ENCODE results near the gene SEMA3A. TPM values are rescaled to one million over a fixed set of nuclear protein-coding genes. Genes with fewer than 3 reads are reported as not detected.
"Not testable (repeated sequence)": the region's sequence is repeated elsewhere in the genome, so short reads cannot be mapped to it uniquely, and the experiment has no call there.

The SEMA3A gene
- total RNA-seq, 1 experiment from 2014 or later, result 89.1 TPM

GRCh38 chr7:84073186-84073875, 121.3 kb downstream of the SEMA3A start:
- peak; percentile 37 for DNase-seq
- H3K27me3 ChIP-seq, result no peaks in the 10 kb centered on the region
- H3K36me3 ChIP-seq, result no peaks in the 10 kb centered on the region; the same call in 1 of the 2 replicates
- no peak overlapping the region for H3K4me3 ChIP-seq
- H3K9me3 ChIP-seq, result no peaks in the 10 kb centered on the region

- H3K9me3 ChIP-seq, result no peaks in the 10 kb centered on the region
- no peak for DNase-seq
- no peaks in the 10 kb centered on the region; the same call in 1 of the 2 replicates for H3K36me3 ChIP-seq
- no peaks in the 10 kb centered on the region for H3K27me3 ChIP-seq
- no peak overlapping the region for H3K4me3 ChIP-seq
Measured at GRCh38 chr7:84070770-84071169, 123.8 kb downstream of the SEMA3A start.

DNA sequence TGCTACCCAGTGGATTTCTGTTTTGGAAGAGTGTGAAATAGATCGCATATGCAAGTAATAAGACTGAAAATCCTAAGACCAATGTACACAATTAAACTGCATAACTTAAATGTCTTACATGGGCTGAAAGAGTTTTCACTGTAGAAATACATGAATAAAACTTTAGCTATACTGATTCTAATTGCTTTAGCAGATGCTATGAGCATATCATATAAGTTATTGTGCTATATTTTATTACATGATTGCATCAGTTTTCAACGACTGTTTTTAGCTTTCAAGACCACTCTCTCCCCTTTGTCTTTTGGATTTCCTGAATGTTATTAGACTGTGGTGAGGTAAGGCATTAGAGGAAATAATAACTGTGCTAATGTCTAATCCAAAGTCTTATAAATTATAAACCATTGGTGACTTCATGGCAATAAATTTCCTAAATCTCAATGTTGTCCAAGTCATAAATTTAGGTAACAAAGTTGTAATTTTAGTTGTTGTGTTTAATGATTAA, 124.5 kb downstream of the SEMA3A start:
- no peaks in the 10 kb centered on the region for H3K27me3 ChIP-seq
- no peaks in the 10 kb centered on the region; the same call in 1 of the 2 replicates for H3K36me3 ChIP-seq
- H3K9me3 ChIP-seq, result no peaks in the 10 kb centered on the region
- no peak for DNase-seq
- H3K4me3 ChIP-seq, result no peak overlapping the region

DNA sequence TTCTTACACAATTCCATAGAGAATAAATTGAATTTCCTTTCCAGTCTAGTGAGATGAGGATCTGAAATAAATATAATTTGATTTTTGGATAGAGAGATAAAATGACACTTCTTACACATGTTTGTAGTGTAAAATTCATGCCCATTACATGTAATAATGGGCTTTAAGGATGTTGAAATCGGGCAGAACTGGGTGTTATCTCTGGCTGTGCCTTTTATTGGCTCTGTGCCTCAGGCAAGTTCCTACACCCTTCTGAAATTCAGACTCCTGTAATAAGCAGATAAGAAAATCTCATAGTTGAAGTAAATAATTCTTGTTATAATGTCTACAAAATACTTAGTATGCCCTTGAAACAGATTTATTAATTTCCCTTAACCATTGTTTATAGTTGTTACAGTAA, 125.6 kb downstream of the SEMA3A start:
- Histone ChIP-seq H3K4me3 (no peak overlapping the region), H3K9me3 (no peaks in the 10 kb centered on the region), H3K27me3 (no peaks in the 10 kb centered on the region), H3K36me3 (no peaks in the 10 kb centered on the region; the same call in 1 of the 2 replicates)
- no peak for DNase-seq

DNA sequence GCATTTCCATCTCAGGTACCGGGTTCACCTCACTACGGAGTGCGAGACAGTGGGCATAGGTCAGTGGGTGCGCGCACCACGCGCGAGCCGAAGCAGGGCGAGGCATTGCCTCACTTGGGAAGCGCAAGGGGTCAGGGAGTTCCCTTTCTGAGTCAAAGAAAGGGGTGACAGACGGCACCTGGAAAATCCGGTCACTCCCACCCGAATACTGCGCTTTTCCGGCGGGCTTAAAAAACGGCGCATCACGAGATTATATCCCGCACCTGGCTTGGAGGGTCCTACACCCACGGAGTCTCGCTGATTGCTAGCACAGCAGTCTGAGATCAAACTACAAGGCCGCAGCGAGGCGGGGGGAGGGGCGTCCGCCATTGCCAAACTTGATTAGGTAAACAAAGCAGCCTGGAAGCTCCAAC, 132.1 kb downstream of the SEMA3A start:
- not testable (repeated sequence) for H3K4me3 ChIP-seq, H3K9me3 ChIP-seq, H3K27me3 ChIP-seq, DNase-seq
- peaks cover 10% of the 10 kb centered on the region for H3K36me3 ChIP-seq

DNA sequence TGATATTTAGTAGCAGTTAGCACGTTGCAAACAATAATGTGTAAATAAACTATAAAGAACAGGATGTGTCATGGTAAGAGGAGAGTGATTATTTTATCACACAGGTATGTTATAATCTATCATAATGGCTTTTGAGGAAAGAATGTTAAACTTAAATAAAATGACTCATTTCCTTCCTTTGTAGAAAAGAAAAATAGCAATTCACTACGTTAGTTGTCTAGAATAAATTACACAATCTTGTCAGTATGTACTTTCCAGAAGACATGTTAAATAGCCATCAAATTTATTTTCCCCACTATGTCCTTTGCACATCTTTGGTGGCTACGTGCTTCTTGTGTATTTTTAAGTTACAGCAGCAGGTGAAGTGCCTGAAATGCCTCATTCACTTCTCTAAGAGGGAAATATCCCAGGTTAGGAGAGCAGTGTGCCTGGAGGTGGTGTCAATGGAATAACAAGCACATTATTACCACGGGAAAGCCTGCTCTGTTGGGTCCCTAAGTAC, 133.8 kb downstream of the SEMA3A start:
- H3K4me3 ChIP-seq, result no peak overlapping the region
- H3K36me3 ChIP-seq, result peaks cover 15% of the 10 kb centered on the region
- DNase-seq, result no peak
- no peaks in the 10 kb centered on the region for H3K27me3 ChIP-seq
- no peaks in the 10 kb centered on the region for H3K9me3 ChIP-seq

GRCh38 chr7:84060000-84060399, 134.6 kb downstream of the SEMA3A start:
- no peak for DNase-seq
- Histone ChIP-seq H3K9me3 (no peaks in the 10 kb centered on the region), H3K4me3 (no peak overlapping the region), H3K27me3 (no peaks in the 10 kb centered on the region), H3K36me3 (peaks cover 17% of the 10 kb centered on the region)

DNA sequence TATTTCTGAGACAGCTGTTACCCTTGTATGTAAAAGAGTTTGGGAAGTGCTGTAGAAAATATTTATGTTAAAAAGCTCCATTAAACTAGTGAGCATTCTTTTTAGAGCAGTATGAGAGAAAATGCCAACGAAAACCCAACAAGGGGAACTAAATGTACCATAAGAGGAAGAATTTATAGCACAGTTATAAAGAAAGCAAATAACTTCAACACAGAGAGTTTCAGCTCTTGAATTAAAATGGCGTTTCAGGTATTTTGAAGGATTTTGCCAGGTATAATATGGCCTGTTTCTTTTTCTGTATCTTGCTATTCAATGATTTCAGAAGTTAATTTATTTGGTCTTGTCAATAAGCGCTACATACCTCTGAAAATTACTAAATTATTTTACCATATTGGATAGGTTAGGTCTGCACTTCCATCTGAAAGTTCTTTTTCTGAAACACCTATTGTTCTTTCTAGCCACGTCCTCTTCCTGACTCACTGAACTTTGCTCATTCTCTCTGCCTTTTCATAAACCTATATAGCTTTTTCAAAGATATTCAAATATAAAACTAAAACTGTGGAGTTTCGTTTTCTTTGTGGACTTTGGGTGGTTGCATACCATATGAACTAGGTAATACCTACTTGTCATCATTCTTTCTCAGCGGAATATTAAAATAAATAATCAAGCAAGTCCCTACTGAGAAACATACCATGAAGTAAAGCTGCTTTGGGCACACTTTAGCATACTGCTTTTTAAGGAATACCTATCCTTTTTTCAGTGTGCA, 136.1 kb downstream of the SEMA3A start:
- Histone ChIP-seq H3K9me3 (no peaks in the 10 kb centered on the region), H3K27me3 (no peaks in the 10 kb centered on the region), H3K4me3 (no peak overlapping the region), H3K36me3 (peaks cover 17% of the 10 kb centered on the region)
- no peak for DNase-seq

GRCh38 chr7:84057576-84057975, 137.0 kb downstream of the SEMA3A start:
- no peak overlapping the region for H3K4me3 ChIP-seq
- H3K27me3 ChIP-seq, result no peaks in the 10 kb centered on the region
- no peak for DNase-seq
- H3K36me3 ChIP-seq, result peaks cover 17% of the 10 kb centered on the region
- no peaks in the 10 kb centered on the region for H3K9me3 ChIP-seq

GRCh38 chr7:84055904-84056605, 138.5 kb downstream of the SEMA3A start:
- Histone ChIP-seq H3K9me3 (no peaks in the 10 kb centered on the region), H3K36me3 (peaks cover 17% of the 10 kb centered on the region), H3K4me3 (no peak overlapping the region), H3K27me3 (no peaks in the 10 kb centered on the region)
- DNase-seq, result no peak

DNA sequence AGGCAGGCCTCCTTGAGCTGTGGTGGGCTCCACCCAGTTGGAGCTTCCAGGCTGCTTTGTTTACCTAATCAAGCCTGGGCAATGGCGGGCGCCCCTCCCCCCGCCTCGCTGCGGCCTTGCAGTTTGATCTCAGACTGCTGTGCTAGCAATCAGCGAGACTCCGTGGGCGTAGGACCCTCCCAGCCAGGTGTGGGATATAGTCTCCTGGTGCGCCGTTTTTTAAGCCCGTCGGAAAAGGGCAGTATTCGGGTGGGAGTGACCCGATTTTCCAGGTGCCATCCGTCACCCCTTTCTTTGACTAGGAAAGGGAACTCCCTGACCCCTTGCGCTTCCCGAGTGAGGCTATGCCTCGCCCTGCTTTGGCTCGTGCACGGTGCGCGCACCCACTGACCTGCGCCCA, 139.4 kb downstream of the SEMA3A start:
- H3K27me3 ChIP-seq, H3K9me3 ChIP-seq, DNase-seq, H3K4me3 ChIP-seq: not testable (repeated sequence)
- H3K36me3 ChIP-seq, result peaks cover 17% of the 10 kb centered on the region

- DNase-seq, result no peak
Measured at GRCh38 chr7:84049071-84049836, 145.3 kb downstream of the SEMA3A start.

GRCh38 chr7:84047085-84047484, 147.5 kb downstream of the SEMA3A start:
- Histone ChIP-seq H3K27me3 (no peaks in the 10 kb centered on the region), H3K9me3 (no peaks in the 10 kb centered on the region), H3K4me3 (no peak overlapping the region), H3K36me3 (no peaks in the 10 kb centered on the region)
- DNase-seq, result no peak

More at GRCh38 chr7:84049071-84049836, 145.3 kb downstream of the SEMA3A start:
- no peaks in the 10 kb centered on the region for H3K9me3 ChIP-seq
- no peak overlapping the region for H3K4me3 ChIP-seq
- no peaks in the 10 kb centered on the region for H3K36me3 ChIP-seq
- no peaks in the 10 kb centered on the region for H3K27me3 ChIP-seq

- DNase-seq, result no peak
- Histone ChIP-seq H3K9me3 (no peaks in the 10 kb centered on the region), H3K27me3 (no peaks in the 10 kb centered on the region), H3K36me3 (peaks cover 2% of the 10 kb centered on the region; the same call in 1 of the 2 replicates), H3K4me3 (no peak overlapping the region)
Measured at GRCh38 chr7:84044834-84045233, 149.8 kb downstream of the SEMA3A start.

DNA sequence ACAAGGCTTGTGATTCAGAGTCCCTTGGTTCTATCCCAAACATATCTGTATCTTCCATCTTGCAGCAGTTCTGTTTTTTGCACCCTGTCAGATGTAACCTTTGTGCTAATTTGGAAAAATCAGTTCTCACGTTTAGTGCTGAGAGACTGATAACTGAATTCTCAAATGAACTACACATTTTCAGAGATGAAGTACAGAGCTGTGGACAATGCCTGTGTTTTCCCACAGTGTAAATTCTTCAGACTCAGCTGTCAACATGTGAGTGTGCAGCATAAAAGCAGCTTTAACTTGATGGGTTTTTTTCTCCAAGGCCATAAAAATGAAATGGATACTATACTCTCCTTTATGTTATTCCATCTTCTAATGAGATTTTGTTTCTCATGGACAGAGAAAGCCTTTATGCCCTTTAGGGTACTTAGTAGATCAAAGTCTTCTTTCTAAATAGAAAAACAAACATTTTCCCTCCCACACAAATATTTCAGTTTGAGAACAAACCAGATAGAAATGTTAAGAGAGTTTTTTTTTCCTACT, 150.9 kb downstream of the SEMA3A start:
- no peaks in the 10 kb centered on the region for H3K9me3 ChIP-seq
- peaks cover 2% of the 10 kb centered on the region; the same call in 1 of the 2 replicates for H3K36me3 ChIP-seq
- no peak overlapping the region for H3K4me3 ChIP-seq
- no peaks in the 10 kb centered on the region for H3K27me3 ChIP-seq
- no peak for DNase-seq

GRCh38 chr7:84042110-84042539, 152.5 kb downstream of the SEMA3A start:
- DNase-seq, result peak; percentile 73
- Histone ChIP-seq H3K36me3 (peaks cover 2% of the 10 kb centered on the region), H3K27me3 (no peaks in the 10 kb centered on the region), H3K9me3 (no peaks in the 10 kb centered on the region), H3K4me3 (no peak overlapping the region)
